ENCODE results near the gene PRM2. TPM values are rescaled to one million over a fixed set of nuclear protein-coding genes. Genes with fewer than 3 reads are reported as not detected.

Gene PRM2
- total RNA-seq, 4 donors from 2014 or later: 2.3 TPM; not detected in 3

DNA sequence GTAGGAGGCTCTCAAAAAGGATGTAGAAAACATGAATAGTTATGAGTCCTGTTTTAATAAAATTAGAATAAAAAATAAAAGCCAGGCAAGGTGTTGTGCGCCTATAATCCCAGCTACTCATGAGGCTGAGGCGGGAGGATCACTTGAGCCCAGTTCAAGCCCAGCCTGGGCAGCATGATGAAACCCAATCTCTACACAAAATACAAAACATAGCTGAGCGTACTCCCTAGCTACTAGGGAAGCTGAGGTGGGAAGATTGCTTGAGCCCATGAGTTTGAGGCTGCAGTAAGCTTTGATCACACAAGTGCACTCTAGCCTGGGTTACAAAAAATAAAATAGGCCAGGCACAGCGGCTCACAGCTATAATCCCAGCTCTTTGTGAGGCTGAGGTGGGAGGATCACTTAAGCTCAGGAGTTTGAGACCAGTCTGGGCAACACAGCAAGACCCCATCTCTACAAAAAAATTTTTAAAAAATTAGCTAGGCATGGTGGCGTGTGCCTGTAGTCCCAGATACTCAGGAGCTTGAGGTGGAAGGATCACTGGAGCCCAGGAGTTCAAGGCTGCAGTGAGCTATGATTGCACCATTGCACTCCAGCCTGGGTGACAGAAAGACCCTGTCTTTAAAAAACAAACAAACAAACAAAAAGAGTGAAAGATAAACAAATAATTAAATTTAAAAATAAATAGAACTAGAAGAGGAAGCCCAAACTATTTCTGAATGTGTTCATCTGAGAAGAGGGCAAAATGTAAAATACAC lies 22.0 kb upstream of the PRM2 start:
- intact Hi-C loops (cut with DNase I; ENCODE audit: low total_unique reads): no loop called here
- no peak for DNase-seq (ENCODE audit: low spot score in 2 of 2)
- TF ChIP-seq POLR2A (IDR thresholded peaks at IDR 0.05): no peak
- TF ChIP-seq, protein P1, sequence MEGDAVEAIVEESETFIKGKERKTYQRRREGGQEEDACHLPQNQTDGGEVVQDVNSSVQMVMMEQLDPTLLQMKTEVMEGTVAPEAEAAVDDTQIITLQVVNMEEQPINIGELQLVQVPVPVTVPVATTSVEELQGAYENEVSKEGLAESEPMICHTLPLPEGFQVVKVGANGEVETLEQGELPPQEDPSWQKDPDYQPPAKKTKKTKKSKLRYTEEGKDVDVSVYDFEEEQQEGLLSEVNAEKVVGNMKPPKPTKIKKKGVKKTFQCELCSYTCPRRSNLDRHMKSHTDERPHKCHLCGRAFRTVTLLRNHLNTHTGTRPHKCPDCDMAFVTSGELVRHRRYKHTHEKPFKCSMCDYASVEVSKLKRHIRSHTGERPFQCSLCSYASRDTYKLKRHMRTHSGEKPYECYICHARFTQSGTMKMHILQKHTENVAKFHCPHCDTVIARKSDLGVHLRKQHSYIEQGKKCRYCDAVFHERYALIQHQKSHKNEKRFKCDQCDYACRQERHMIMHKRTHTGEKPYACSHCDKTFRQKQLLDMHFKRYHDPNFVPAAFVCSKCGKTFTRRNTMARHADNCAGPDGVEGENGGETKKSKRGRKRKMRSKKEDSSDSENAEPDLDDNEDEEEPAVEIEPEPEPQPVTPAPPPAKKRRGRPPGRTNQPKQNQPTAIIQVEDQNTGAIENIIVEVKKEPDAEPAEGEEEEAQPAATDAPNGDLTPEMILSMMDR (IDR thresholded peaks at IDR 0.05): no peak
- H3K4me3 ChIP-seq (ENCODE audit: low read depth, poor library complexity, severe bottlenecking): no peak overlapping the region
- 92 to 93% methylated on average over 5 of the region's 5 CpGs for WGBS, 2 donors

DNA sequence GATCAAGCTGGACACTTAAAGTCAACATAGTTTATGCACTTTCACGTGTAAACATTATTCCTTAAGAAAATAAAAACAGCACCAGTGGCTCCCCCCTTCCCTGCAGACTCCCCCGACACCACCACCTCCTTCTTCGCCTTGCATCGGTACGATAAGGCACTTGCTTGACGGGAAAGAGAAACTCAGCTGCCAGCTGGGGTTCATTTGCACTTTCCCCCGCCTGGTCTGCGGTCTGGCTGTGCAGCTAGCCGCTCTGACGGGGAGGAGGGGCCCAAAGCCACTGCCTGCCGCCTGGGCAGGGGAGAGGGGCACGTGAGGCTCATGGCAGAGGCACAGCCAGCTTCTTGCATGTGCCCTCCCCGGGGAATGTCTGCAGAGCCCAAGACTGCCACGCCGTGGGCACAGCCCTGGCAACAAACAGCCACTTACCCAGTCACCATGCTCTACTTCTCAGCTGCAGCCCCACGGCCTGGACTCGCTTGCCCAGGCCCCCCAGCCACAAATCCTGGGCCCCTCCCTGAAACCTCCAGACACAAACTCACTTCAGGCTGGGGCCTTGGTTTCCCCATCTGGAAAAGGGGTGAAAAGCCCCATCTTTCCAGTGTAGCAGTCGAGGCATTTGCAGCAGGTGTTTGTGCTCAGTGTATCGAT lies 21.3 kb upstream of the PRM2 start:
- 12 to 15% methylated on average over 16 to 19 of the region's 19 CpGs for WGBS, 2 donors
- DNase-seq (ENCODE audit: low spot score in 2 of 2): peak; percentile 60 to 89
- H3K4me3 ChIP-seq (ENCODE audit: low read depth, poor library complexity, severe bottlenecking): no peak overlapping the region
- intact Hi-C loops (cut with DNase I; ENCODE audit: low total_unique reads): no loop called here
- TF ChIP-seq POLR2A (IDR thresholded peaks at IDR 0.05): no peak
- TF ChIP-seq, protein P1 (IDR thresholded peaks at IDR 0.05): no peak

DNA sequence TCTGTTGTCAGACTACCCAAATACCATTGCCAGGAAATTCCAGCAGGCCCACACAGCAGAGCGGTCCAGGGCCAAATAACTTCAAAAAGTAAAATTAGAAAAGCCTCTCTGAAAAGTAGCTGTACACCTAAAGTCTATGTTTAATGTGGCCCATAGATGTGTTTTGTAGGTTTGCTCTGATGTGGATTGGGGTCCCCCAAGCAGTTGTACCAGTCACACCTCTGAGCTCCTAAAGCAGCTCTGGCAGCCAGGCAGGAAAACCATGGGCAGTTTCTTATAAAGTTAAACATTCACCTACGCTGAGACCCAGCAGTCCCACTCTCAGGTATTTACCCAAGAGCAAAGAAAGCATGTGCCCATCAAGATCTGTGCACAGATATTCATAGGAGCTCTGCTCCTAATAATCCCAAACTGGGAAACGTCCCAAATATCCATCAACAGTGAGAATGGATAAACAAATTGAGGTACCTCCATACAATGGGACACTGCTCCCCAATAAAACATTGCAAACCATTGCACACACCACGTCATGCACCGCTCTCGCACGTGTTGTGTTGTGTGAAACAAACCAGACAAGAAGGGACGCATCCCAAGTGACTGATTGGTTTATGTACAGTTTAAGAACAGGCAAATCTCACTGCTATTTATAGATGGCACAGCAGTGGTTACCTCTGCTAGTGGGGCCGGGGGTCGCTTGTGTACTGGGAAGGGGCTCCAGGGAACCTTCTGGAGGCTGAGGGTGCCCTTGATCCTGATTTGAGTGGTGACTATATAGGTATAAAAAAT lies 20.6 kb upstream of the PRM2 start:
- no peak overlapping the region for H3K4me3 ChIP-seq (ENCODE audit: low read depth, poor library complexity, severe bottlenecking)
- TF ChIP-seq POLR2A (IDR thresholded peaks at IDR 0.05): no peak
- TF ChIP-seq, protein P1 (IDR thresholded peaks at IDR 0.05): no peak
- WGBS, 2 donors: 35 to 39% methylated on average over 9 of the region's 10 CpGs
- intact Hi-C loops (cut with DNase I; ENCODE audit: low total_unique reads): no loop called here
- DNase-seq (ENCODE audit: low spot score in 2 of 2): peak in 1 of 2 donors; percentile 35

DNA sequence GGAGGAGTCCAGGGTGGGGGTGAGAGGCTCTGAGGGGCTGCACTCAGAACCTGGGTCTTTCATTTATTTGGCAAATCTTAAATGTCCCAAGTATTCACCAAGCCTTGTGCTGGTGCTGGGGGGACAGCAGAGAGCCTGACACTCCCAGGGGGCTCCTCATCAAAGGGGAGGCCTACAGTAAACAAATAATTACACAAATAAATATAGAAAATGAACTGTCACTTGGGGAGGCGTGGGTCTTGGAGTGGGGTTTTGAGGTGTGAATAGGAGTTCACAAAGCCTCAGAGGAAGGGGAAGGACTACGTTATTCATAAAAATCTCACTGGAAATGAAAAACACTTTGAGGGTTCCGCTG lies 20.0 kb upstream of the PRM2 start:
- no peak for DNase-seq (ENCODE audit: low spot score in 2 of 2)
- no peak for TF ChIP-seq POLR2A (IDR thresholded peaks at IDR 0.05)
- TF ChIP-seq, protein P1 (IDR thresholded peaks at IDR 0.05): no peak
- intact Hi-C loops (cut with DNase I; ENCODE audit: low total_unique reads): no loop called here
- 85 to 86% methylated on average over 3 of the region's 3 CpGs for WGBS, 2 donors
- H3K4me3 ChIP-seq (ENCODE audit: low read depth, poor library complexity, severe bottlenecking): no peak overlapping the region

DNA sequence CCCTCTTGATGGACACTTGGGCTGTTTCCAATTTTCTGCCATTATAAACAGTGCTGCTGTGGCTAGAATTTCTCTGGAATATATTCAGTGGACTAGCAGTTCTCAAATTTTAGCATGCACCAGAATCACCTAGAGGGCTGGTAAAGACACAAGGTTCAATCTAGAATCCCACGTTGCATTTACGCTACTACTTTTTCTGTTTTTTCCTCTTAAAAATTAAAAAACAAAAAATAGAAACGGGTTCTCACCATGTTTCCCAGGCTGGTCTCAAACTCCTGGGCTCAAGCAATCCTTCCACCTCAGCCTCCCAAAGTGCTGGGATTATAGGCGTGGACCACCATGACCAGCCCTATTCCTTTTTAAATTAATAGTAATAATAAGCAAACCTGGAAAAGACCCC lies 19.4 kb upstream of the PRM2 start:
- H3K4me3 ChIP-seq (ENCODE audit: low read depth, poor library complexity, severe bottlenecking): no peak overlapping the region
- TF ChIP-seq, protein P1 (IDR thresholded peaks at IDR 0.05): no peak
- TF ChIP-seq POLR2A (IDR thresholded peaks at IDR 0.05): no peak
- 94% methylated on average over 4 of the region's 4 CpGs for WGBS, 2 donors
- intact Hi-C loops (cut with DNase I; ENCODE audit: low total_unique reads): no loop called here
- no peak for DNase-seq (ENCODE audit: low spot score in 2 of 2)
